HG02943 (cell line): ENCODE data around the gene CCDC148.

ENCODE experiments used
- ATAC-seq: cut with Tn5 transposase; IDR thresholded peaks from one replicate; pipeline ENCODE4 v1.9.1; 2021; ENCODE audit warnings: mild to moderate bottlenecking, low read depth, moderate library complexity; ENCODE audit not compliant: unreplicated experiment

The CCDC148 gene

DNA sequence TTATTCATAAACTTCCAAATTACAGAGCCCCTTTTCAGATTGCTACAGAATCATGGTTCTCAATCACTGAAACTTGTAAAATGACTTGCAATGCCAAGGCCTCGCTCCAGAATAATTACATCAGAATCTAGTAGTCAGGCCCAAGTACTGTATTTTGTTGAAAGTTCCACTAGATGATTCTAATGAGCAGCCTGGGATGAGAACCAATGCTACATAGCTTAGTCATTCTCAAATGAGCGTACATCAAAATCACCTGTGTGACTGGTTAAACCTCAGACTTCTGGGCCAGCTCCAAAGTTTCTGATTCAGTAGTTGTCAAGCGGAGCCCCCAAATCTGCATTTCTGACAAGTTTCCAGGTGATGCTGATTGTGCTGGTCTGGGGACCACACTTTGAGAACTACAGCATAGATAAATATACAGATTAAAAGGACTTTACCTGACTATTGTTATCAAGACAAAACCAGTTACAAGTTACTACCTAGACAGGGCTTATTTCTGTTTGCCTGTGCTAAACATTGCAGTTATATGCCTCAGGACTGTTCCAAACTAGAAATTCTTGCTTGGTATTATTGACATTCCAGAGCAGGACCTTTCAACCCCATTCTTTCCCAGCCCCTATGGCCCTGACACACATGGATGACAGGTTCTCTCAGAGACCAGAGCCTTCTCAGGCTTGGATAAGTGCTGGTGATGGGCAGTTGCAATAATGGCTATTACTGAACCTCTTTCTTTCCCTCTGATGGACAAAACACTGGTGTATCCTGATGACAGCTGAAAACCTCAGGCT is 271.8 kb downstream of the CCDC148 start:
- ATAC-seq, result no peak

DNA sequence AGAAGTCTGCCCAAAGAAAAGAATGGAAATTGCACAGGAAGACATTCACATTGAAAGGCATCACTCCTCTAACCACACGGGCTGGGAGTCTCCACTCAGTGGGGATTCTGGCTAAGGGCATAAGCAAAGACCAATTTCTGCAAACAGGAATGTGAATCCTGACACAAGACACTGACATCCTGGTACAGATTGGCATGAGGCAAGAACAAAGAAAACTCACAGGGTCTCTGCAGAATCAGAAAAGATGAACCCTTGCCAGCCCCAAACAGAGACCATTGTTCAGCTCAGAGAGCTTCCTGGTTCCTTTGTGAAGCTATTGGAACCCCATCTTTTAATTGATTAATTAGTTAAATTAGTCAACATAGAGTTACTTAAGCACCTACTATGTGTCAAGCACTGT is 272.6 kb downstream of the CCDC148 start:
- no peak for ATAC-seq

DNA sequence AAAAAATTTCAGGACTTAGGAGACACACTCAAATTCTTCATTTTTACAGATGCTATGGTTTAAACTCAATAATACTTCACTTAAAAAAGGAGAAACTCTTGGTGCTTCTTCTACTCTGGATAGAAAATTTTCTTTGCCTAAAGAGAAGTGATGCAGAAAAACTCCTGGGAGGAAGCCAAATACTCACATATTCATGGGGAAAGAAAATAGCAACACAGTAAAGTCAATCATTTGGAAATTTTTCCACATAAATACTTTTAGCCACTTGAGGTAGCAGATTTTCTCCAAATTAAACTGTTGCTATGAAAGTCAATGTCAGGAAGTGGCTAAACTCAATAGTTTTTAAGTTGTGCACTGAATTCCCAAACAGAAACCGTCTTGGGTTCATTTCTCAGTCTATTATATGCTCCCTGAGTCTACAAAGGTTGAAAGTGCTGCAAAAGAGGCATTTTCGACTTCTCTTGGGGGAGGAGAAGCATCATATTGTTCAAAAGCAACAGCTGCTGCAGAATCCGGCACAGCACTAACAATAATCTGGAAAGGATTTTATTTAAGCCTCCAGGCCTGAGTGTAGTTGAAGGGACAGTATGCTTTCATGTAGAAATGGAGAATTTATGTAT is 273.8 kb downstream of the CCDC148 start:
- ATAC-seq, result no peak

DNA sequence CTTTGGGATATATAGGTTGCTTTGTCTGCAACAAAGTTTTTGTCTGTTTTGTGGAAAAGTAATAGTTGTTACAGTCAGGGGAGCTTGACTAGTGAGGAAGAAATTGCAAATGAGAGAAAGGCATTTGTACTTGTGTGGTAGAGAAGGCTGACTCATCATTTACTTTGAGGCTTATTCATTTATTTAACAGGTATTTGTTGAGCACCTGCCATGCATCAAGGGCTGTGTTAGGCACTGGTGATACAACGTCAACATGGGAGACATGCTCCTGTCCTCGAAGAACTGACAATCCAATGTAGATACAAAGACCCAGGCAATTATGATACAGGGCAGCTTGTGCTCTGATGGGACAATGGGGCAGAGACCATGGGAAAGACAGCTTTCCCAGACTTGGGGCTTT is 275.4 kb downstream of the CCDC148 start:
- ATAC-seq, result no peak

DNA sequence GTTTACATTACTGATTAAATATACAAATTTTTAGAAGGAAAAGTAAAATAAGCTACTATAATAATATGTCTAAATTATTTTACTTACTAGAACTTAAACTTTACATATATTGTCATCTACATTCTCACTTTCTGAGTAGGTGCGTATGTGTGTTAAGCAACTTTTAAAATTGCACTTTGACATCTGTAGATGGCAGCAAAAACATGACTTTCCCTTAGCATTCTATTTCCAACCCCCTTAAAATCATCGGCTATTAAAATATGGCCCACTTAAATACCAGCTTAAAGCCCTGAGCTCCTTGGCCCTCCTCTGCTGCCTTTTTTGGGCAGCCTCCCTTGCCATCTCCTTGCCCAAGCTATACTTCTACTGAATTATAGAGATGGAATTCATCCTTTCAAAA is 276.9 kb downstream of the CCDC148 start:
- no peak for ATAC-seq

DNA sequence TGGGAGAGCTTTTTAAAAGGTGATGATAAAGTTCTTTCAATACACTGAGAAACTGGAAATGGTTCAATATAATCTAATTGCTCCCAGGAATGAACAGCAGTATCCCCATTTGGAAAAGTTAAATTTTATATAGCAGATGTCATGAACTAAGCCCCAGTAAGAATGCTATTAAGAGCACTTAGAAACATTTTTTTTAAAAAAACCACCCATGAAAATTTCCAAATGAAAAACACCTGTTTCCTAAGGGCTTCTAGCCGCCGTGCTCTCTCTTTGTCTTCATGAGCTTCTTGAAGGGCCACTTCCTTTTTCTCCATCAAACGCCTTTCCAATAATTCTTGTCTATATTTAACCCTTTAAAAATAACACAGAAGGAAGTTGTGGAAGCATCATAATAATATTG is 277.9 kb downstream of the CCDC148 start:
- ATAC-seq, result no peak

DNA sequence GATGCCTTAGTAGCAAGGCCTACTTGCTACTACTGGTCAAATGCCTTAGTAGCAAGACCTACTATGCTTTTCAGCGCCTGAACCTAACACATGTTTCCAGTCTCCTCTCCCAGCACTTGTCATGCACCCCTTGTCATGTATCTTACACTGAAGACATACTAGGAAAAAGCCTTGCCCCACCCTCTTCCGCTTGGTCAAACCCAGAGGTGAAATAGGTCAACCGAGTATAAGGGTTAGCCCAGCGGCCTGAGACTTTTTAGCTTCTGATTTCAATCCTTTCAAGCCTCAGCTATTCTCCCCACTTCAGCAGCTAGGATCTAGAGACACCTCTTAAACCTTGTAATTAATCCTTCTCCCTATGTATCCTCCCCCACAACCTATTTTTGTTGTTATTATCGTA is 281.6 kb downstream of the CCDC148 start:
- no peak for ATAC-seq

DNA sequence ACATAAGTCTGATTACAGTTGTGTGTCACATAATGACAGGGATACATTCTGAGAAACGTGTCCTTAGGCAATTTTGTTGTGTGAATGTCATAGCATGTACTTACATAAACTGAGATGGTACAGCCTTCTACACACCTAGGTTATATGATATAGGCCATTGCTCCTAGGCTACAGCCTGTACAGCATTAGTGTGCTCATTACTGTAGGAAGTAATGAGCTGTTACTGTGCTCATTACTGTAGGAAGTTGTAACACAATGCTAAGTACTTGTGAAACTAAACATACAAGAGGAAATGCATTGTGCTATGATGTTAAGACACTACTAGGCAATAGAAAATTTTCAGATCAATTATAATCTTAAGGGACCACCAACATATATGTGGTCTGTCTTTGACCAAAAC is 282.1 kb downstream of the CCDC148 start:
- ATAC-seq, result no peak

DNA sequence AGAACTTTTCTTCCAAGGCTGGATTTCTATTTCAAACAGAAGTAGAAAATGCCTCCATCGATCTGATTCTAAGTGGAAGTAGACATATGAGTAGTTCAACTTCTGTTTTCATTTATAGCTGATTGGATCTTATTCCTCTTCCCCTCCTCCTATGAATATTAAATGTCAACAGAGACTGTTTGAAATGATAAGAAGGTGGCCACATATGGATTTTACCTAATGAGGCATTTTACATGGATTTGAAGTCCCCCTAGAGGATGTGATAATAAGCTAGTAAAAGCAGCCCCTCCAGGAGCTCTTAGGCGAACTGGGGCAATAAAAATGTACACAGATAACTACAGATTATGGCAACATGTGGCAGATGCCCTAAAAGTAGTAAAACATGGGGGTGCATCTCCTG is 283.8 kb downstream of the CCDC148 start:
- ATAC-seq, result no peak

DNA sequence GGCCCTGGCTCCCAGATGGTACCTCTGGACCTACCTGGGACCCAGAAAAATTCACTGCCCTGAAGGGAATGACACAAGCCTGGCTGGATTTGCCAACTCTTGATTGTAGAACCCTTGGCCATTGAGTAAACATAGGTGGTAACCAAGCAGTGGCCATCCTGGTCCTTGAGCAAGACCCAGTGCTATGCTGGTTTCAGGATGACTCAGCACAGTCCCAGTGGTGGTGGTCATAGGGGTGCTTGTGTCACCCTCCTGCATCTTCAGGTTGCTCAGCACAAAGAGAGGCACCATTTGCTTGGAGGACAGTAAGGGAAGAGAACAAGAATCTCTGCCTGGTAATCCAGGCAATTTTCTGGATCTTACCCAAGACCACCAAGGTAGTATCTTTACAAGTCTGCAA is 302.0 kb downstream of the CCDC148 start:
- no peak for ATAC-seq

DNA sequence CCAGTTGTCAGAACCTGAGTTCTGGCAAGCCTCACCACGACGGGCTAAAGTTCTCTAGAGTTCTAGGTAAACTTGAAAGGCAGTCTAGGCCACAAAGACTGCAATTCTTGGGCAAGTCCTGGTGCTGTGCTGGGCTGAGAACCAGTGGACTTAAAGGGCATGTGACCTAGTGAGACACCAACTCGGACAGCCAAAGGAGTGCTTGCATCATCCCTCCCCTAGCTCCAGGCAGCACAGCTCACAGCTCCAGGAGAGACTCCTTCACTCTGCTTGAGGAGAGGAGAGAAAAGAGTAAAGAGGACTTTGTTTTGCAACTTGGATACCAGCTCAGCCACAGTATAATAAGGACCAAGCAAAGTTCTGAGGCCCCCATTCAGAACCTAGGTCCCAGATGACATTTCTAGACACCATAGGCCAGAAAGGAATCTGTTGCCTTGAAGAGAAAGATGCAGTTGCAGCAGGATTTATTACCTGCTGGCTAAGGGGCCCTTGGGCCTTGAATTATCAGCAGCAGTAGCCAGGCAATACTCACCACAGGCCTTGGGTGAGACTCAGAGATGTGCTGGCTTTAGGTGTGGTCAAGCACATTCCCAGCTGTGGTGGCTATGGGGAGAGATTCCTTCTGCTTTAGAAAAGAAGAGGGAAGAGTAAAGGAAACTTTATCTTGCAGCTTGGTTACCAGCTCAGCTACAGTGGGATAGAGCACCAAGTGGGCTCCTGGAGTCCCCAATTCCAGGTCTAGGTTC is 303.1 kb downstream of the CCDC148 start:
- no peak for ATAC-seq

DNA sequence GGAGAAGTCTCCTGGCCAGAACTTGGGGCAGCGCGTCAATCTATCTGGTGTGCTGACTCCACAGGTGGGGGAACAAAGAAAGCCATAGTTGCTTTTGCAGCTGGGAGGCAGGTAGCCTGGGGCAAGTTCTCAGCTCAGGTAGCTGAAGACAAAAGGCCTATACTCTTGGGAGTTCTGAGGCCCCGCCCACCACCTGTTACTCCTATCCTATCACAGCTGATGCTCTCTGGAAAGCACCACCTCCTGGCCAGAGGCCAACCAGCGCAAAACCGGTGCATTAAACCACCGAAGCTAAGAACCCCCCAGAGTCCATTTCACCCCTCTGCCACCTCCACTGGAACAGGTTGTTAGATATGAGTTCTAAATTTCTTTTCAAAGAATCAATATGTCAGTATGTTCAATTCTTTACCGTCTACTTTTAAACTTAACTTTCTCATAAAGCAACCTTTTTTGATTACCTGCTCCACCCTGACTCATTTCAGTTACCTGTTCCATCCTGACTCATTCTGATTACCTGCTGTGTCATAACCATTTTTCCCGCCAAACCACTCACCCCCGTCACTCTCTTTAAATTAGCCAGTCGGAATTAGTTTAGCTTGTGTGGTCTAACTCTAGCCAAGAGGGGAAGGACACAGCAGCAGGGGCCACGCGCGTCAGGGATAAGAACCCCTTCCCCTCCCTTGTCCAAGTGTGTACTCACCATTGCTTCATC is 311.5 kb downstream of the CCDC148 start:
- ATAC-seq, result no peak

DNA sequence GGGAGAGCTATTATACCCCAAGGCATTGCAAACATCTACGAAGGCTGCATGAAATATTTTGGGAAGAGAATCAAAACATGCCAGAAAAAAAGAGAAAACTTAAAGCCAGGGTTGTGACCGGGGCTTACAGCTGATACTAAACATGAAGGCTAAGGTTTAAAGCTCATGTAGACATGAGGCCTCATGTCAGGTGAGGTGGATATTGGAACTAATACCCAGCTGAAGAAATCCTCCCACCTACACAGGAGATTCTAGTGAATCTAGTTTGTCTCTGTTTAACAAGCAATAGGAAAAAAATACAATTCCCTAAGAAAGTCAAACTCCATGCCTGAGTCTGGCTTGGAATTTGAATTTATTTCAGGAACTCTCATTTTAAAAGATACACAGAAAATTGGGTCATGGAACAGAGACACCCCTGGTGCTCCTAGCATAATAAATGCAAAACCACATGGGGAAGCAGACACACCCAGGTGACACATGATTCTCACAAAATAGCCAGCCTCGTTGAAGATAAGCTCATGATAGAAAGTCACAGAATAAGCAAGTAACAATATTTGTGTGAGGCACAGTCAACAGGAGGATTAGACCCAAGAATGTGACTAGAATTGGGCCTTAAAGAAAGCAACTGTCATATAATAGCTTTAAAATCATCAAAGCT is 312.7 kb downstream of the CCDC148 start:
- ATAC-seq, result no peak

DNA sequence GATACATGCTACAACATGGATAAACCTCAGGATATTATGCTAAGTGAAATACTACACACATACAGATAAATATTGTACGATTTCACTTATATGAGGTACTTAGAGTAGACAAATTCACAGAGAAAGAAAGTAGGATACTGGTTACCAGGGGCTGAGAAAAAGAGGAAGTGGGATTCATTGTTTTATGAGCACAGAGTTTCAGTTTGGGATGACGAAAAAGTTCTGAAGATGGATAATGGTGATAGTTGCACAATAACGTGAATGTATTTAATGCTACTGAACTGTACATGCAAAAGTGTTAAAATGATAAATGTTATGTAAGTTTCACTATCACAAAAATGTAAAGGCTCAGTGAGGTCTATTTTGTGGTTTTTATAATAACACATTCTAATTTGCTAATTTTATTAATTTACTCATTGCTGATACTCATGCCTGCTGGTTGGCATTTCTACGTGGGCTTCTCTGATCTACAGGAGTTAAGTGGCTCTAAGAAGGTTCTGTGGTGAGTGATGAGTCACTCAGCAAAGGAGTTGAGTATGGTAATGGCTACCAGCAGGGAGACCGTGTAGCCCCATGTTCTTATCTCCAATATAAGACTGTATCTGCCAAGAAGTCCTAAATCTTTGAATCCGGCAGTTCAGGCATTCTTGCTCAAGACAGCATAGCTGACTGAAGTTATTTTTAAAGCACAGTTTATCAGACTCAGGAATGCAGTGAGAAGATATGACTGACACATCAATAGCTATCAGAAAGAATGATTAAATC is 313.8 kb downstream of the CCDC148 start:
- ATAC-seq, result no peak

DNA sequence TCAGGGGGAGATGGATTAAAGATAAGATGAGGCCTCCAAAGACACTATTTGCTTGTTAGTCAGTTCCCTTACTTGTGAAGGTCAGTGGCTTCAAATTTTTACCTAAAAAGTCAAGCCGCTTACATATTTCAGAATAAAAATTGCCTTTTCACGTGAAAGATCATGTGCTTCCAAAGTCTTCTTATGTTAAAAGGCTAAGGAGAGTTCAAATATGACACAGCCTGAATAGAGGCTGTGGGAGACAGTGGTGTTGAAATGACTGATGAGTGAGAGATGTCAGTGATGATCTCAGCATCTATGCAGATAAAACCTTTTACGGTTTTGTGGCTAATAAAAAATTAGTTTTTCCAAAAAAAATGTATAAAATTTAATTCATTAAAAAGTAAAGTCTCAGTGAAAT is 314.4 kb downstream of the CCDC148 start:
- no peak for ATAC-seq

DNA sequence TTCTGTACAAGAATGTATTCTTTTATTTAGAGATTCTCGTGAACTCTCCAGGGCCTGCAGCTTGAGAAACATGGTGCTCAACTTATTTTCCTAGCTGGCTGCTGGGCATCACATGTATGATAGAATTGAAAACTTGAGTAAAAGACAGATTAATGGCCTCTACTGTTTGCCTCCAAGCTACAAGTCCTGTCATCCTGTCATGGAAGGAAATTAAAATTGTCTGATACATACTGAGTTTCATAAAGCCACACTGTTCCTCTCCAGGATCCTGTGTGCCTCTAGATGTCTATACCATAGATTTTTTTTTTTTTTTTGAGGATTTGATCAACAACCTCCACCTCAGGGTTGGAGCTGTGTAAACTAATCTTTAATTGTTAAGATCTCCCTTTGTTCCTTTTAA is 316.4 kb downstream of the CCDC148 start:
- no peak for ATAC-seq

DNA sequence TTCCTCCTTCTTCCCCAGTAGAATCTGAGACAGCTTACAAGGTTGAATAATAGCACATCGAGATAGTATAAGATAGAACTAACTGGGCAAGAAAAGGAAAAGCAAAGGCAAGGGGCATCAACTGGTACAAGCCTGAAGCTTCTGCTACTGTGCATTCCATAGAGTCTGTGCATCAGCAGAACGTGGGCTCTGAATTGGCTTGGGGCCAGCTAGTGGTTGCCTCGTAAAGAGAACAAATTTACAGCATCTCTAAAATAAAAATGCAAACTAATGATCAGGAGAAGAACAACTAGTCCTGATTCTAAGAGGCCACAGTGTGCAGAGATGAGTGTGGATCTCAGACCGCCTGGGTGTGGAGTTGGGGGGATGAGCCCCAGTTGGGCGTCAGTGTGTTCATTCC is 318.3 kb downstream of the CCDC148 start:
- ATAC-seq, result no peak

DNA sequence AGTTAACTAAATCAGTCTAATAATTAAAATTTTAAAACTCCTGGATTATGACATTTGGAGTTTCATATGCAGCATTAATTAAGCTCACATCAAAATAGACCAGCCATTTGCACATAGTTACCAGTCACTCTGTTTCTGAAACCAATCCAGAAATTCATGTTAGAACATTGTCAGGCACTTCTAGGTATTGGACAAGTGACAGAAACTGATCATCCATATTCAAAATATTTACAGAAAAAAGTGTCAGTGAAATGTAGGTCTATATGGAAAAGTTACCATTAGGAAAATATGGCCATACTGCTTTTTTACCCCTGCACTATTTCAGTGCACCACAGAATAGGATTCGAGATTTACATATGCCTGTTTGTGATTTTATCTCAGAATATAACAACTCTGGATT is 321.5 kb downstream of the CCDC148 start:
- no peak for ATAC-seq

DNA sequence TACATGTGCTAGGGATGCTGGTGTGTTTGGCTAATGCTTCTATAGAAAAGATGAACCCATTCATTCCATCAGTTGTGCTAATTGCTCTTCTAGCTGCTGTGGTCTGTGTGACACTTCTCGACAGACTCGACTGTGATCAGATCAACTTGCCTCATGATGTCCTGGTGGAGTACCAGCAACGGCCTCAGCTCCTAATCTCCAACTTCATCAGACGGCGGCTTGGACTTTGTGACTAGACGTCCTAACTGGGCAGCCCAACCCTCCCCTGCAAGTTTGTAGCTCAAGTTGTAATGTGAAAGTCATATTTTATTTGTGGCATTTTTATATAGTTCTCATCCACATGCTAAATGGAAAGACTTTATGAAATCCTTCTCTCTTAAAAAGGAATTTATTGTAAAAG is 321.9 kb downstream of the CCDC148 start:
- no peak for ATAC-seq

DNA sequence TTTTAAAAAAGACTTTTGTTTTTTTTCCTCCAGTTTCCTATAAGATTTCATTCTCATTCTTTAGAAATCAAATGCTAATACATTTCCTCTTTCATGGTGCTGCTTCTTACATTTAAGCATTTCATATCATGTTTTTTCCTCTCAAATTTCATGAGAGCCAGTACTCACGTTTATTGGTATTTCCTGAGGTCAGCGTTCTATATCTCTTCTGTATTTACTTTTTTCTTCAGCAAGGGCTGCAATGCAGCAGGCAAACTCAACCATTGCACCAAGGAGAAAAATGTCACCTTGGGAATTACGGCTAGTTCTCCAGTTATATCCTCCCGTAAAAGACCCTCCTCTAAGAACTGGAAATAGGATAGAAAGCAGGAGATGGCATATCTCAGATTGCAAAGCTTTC is 322.5 kb downstream of the CCDC148 start:
- ATAC-seq, result no peak
